ENCODE data around the gene RAP1GAP2. TPM values are rescaled to one million over a fixed set of nuclear protein-coding genes. Genes with fewer than 3 reads are reported as not detected.
"Not testable (repeated sequence)": the region's sequence is repeated elsewhere in the genome, so short reads cannot be mapped to it uniquely, and the experiment has no call there.

RAP1GAP2 gene
- total RNA-seq, 1 donor from 2014 or later, result 3.8 TPM

- Histone ChIP-seq H3K36me3 (no peaks in the 10 kb centered on the region), H3K27ac (no peak overlapping the region), H3K79me2 (ENCODE audit: low read depth) (no peaks in the 10 kb centered on the region), H3K9me3 (ENCODE audit: low read depth) (no peaks in the 10 kb centered on the region), H3K4me3 (peak overlapping the region; percentile 71), H3K4me1 (peaks cover 3% of the 10 kb centered on the region), H2AFZ (replicated peaks) (peak overlapping the region; percentile 96), H3F3A (ENCODE audit: low read depth) (no peaks in the 10 kb centered on the region), H4K20me1 (ENCODE audit: low read depth) (no peaks in the 10 kb centered on the region), H3K4me2 (peak overlapping the region; percentile 85), H3K27me3 (no peaks in the 10 kb centered on the region), H3K9ac (no peak overlapping the region)
- peak; percentile 86 for TF ChIP-seq CTCF (IDR thresholded peaks at IDR 0.05)
- no peak for TF ChIP-seq EZH2phosphoT487 (IDR thresholded peaks at IDR 0.05)
- Mint-ChIP-seq H3K27me3 (ENCODE audit: insufficient read depth, low read depth) (peaks cover 3% of the 10 kb centered on the region), H3K9me3 (peaks cover 11% of the 10 kb centered on the region), H3K36me3 (no peaks in the 10 kb centered on the region), H3K4me1 (no peaks in the 10 kb centered on the region), H3K27ac (peak overlapping the region; percentile 91), H3K4me3 (peak overlapping the region; percentile 90)
- peak; percentile 98 for DNase-seq (ENCODE audit: low spot score)
Observed at GRCh38 chr17:3048727-3049471, 252.7 kb downstream of the RAP1GAP2 start.

- DNase-seq (ENCODE audit: low spot score), result no peak
- H3K79me2 ChIP-seq (ENCODE audit: low read depth), result no peaks in the 10 kb centered on the region
- no peaks in the 10 kb centered on the region for H3K4me1 Mint-ChIP-seq
- H3K9me3 ChIP-seq (ENCODE audit: low read depth), result no peaks in the 10 kb centered on the region
- H3K27ac ChIP-seq, result no peak overlapping the region
- H4K20me1 ChIP-seq (ENCODE audit: low read depth), result no peaks in the 10 kb centered on the region
- peak overlapping the region; percentile 90 for H3K4me3 Mint-ChIP-seq
- no peak overlapping the region for H2AFZ ChIP-seq (replicated peaks)
- peaks cover 4% of the 10 kb centered on the region for H3K9me3 Mint-ChIP-seq
- H3F3A ChIP-seq (ENCODE audit: low read depth), result no peaks in the 10 kb centered on the region
- H3K4me2 ChIP-seq, result peak overlapping the region; percentile 76
- H3K27ac Mint-ChIP-seq, result no peak overlapping the region
- no peaks in the 10 kb centered on the region for H3K36me3 ChIP-seq
- H3K27me3 ChIP-seq, result no peaks in the 10 kb centered on the region
- H3K9ac ChIP-seq, result no peak overlapping the region
- H3K4me1 ChIP-seq, result peaks cover 3% of the 10 kb centered on the region
- peaks cover 3% of the 10 kb centered on the region for H3K27me3 Mint-ChIP-seq (ENCODE audit: insufficient read depth, low read depth)
- H3K36me3 Mint-ChIP-seq, result no peaks in the 10 kb centered on the region
- TF ChIP-seq EZH2 (IDR thresholded peaks at IDR 0.05), result no peak
- TF ChIP-seq EZH2phosphoT487 (IDR thresholded peaks at IDR 0.05), result no peak
- no peak for TF ChIP-seq CTCF (IDR thresholded peaks at IDR 0.05)
- peak overlapping the region; percentile 71 for H3K4me3 ChIP-seq
Observed at GRCh38 chr17:3049705-3050295, 253.6 kb downstream of the RAP1GAP2 start.

- not testable (repeated sequence) for H3K4me2 ChIP-seq; H3K9ac ChIP-seq; H3K4me1 Mint-ChIP-seq; H3K4me1 ChIP-seq; H3K27ac Mint-ChIP-seq; H4K20me1 ChIP-seq (ENCODE audit: low read depth); H3K27me3 Mint-ChIP-seq (ENCODE audit: insufficient read depth, low read depth); H3K27me3 ChIP-seq; H3K9me3 Mint-ChIP-seq; H3K36me3 Mint-ChIP-seq; H3K4me3 Mint-ChIP-seq; H3K4me3 ChIP-seq; H3K36me3 ChIP-seq; H2AFZ ChIP-seq (replicated peaks); H3K9me3 ChIP-seq (ENCODE audit: low read depth); H3K27ac ChIP-seq; H3F3A ChIP-seq (ENCODE audit: low read depth); DNase-seq (ENCODE audit: low spot score); H3K79me2 ChIP-seq (ENCODE audit: low read depth)
Observed at GRCh38 chr17:3054868-3055267, 258.6 kb downstream of the RAP1GAP2 start.

- H3K9ac ChIP-seq; H3K4me3 ChIP-seq; DNase-seq (ENCODE audit: low spot score); H3K27ac ChIP-seq; H3K36me3 Mint-ChIP-seq; H3K4me3 Mint-ChIP-seq; H3K9me3 Mint-ChIP-seq; H3K4me2 ChIP-seq; H3K27me3 Mint-ChIP-seq (ENCODE audit: insufficient read depth, low read depth); H3K36me3 ChIP-seq; H3K4me1 ChIP-seq; H3K4me1 Mint-ChIP-seq; H4K20me1 ChIP-seq (ENCODE audit: low read depth); H3K79me2 ChIP-seq (ENCODE audit: low read depth); H3F3A ChIP-seq (ENCODE audit: low read depth); H3K27ac Mint-ChIP-seq; H2AFZ ChIP-seq (replicated peaks); H3K9me3 ChIP-seq (ENCODE audit: low read depth); H3K27me3 ChIP-seq: not testable (repeated sequence)
Observed at GRCh38 chr17:3062824-3063377, 266.7 kb downstream of the RAP1GAP2 start.

GRCh38 chr17:3063507-3063906 is 267.3 kb downstream of the RAP1GAP2 start, which contains the start of gene OR1D5:
Gene OR1D5 (minus strand): TSS chr17:3063607. CDS start chr17:3063607, 0 bp downstream.
- not testable (repeated sequence) for H3K9ac ChIP-seq; H3K79me2 ChIP-seq (ENCODE audit: low read depth); H3K27ac ChIP-seq; H3K9me3 Mint-ChIP-seq; H3K36me3 ChIP-seq; H3K4me3 Mint-ChIP-seq; DNase-seq (ENCODE audit: low spot score); H3F3A ChIP-seq (ENCODE audit: low read depth); H3K4me1 ChIP-seq; H3K9me3 ChIP-seq (ENCODE audit: low read depth); H3K4me2 ChIP-seq; H3K36me3 Mint-ChIP-seq; H3K4me1 Mint-ChIP-seq; H3K27ac Mint-ChIP-seq; H3K27me3 Mint-ChIP-seq (ENCODE audit: insufficient read depth, low read depth); H2AFZ ChIP-seq (replicated peaks); H4K20me1 ChIP-seq (ENCODE audit: low read depth); H3K27me3 ChIP-seq; H3K4me3 ChIP-seq

GRCh38 chr17:3065192-3065591 is 269.0 kb downstream of the RAP1GAP2 start:
- not testable (repeated sequence) for H3K4me3 ChIP-seq; H3K27me3 ChIP-seq; H3K27ac Mint-ChIP-seq; H3F3A ChIP-seq (ENCODE audit: low read depth); H3K36me3 Mint-ChIP-seq; H3K4me3 Mint-ChIP-seq; H3K79me2 ChIP-seq (ENCODE audit: low read depth); H3K4me1 Mint-ChIP-seq; H4K20me1 ChIP-seq (ENCODE audit: low read depth); H3K9me3 Mint-ChIP-seq; H3K27ac ChIP-seq; H2AFZ ChIP-seq (replicated peaks); DNase-seq (ENCODE audit: low spot score); H3K27me3 Mint-ChIP-seq (ENCODE audit: insufficient read depth, low read depth); H3K9ac ChIP-seq; H3K9me3 ChIP-seq (ENCODE audit: low read depth); H3K4me1 ChIP-seq; H3K36me3 ChIP-seq; H3K4me2 ChIP-seq

Data from neural progenitor cell (in vitro differentiated cells).